T-cell (primary cell): ENCODE data around the gene UBA1. TPM values are rescaled to one million over a fixed set of nuclear protein-coding genes. Genes with fewer than 3 reads are reported as not detected.

Experiments
- ATAC-seq, 4 experiments: fragments of 200-7000 bp in 3 of 4; fragments of 150-1000 bp in 1 of 4; cut with Tn5 transposase; replicated peaks in 1 of 4; 1 replicate in 3 of 4; 2 replicates in 1 of 4; pipeline ENCODE4 v1.10.0; 2021; ENCODE audit warnings: moderate library complexity in 3 of 4, mild to moderate bottlenecking in 2 of 4, moderate number of reproducible peaks in 1 of 4
- CTCF ChIA-PET, 2 donors: fragments of 300-600 bp; sonication (Branson Sonifier 250); formaldehyde crosslinking; loops; one replicate each; lab custom pipeline; 2022; ENCODE audit warnings: antibody characterized with exemption in 2 of 2; lab: Charles Lee
- POLR2A ChIA-PET, 2 donors: fragments of 300-600 bp; sonication (Branson Sonifier 250); formaldehyde crosslinking; loops; one replicate each; lab custom pipeline; 2022; ENCODE audit warnings: antibody characterized with exemption in 2 of 2; lab: Charles Lee
- DNase-seq, 35 experiments: peaks; one replicate each; pipeline versions ENCODE4 v3.0.0 to v3.0.0-alpha.2; 2013 to 2023
- H3K27ac ChIP-seq: one replicate; pipeline ENCODE4 v1.5.1; 2013; ENCODE audit warnings: low read length
- H3K27me3 ChIP-seq, 2 experiments: replicated peaks in 1 of 2; 1 replicate in 1 of 2; 2 replicates in 1 of 2; pipeline versions ENCODE4 v1.6.1 to v1.7.0; 2013; ENCODE audit warnings: low read length in 1 of 2, mixed read lengths in 1 of 2; ENCODE audit not compliant: control insufficient read depth in 2 of 2, insufficient read depth in 2 of 2; ENCODE audit errors: extremely low read depth in 1 of 2
- H3K36me3 ChIP-seq, 2 donors: 1 replicate in 1 of 2; 2 replicates in 1 of 2; pipeline versions ENCODE4 v1.6.1 to v1.7.0; 2013; ENCODE audit warnings: low read length in 1 of 2; ENCODE audit not compliant: control insufficient read depth in 2 of 2, insufficient read depth in 1 of 2; ENCODE audit errors: extremely low read depth in 1 of 2
- H3K4me1 ChIP-seq, 2 experiments: 1 replicate in 1 of 2; 2 replicates in 1 of 2; pipeline versions ENCODE4 v1.6.1 to v1.7.0; 2013; ENCODE audit warnings: low read length in 2 of 2, mixed read lengths in 1 of 2; ENCODE audit not compliant: insufficient read depth in 2 of 2, control insufficient read depth in 1 of 2; ENCODE audit errors: extremely low read depth in 1 of 2
- H3K4me3 ChIP-seq, 2 donors: 1 replicate in 1 of 2; 2 replicates in 1 of 2; pipeline versions ENCODE4 v1.5.1 to v1.7.0; 2013; ENCODE audit warnings: mild to moderate bottlenecking in 2 of 2, low read length in 1 of 2, moderate library complexity in 1 of 2; ENCODE audit not compliant: control insufficient read depth in 1 of 2; ENCODE audit errors: extremely low read depth in 1 of 2
- H3K9me3 ChIP-seq: 2 replicates; pipeline ENCODE4 v1.7.0; 2013
- H3K27ac Mint-ChIP-seq, 2 donors: one replicate each; pipeline ENCODE4 v1.8.0; 2020 to 2021; ENCODE audit warnings: mild to moderate bottlenecking in 2 of 2, mixed read lengths in 2 of 2
- H3K27me3 Mint-ChIP-seq, 2 donors: one replicate each; pipeline ENCODE4 v1.8.0; 2021 to 2022; ENCODE audit warnings: mixed read lengths in 2 of 2
- H3K36me3 Mint-ChIP-seq: one replicate; pipeline ENCODE4 v1.8.0; 2021; ENCODE audit warnings: mixed read lengths
- H3K4me1 Mint-ChIP-seq, 3 donors: one replicate each; pipeline ENCODE4 v1.8.0; 2020 to 2022; ENCODE audit warnings: mixed read lengths in 3 of 3, mild to moderate bottlenecking in 1 of 3
- H3K4me3 Mint-ChIP-seq, 3 donors: one replicate each; pipeline ENCODE4 v1.8.0; 2020 to 2022; ENCODE audit warnings: mild to moderate bottlenecking in 3 of 3, mixed read lengths in 3 of 3, moderate library complexity in 3 of 3
- H3K9me3 Mint-ChIP-seq, 3 donors: one replicate each; pipeline ENCODE4 v1.8.0; 2020 to 2022; ENCODE audit warnings: mixed read lengths in 3 of 3
- WGBS: methylation state at CpG from one replicate; pipeline ENCODE4 v1.1.5; 2013; ENCODE audit warnings: missing lambda C conversion rate; ENCODE audit not compliant: insufficient coverage; 5-methylcytosine and 5-hydroxymethylcytosine counted together
- total RNA-seq, 35 experiments: library from RNA in 6 of 35; stranded (reverse) in 6 of 35; fragments of 120-200 nt in 1 of 35; gene quantifications; one replicate each; pipeline versions ENCODE4 v1.2.1 to v1.2.4 and lab custom pipeline; 2013 to 2026

The UBA1 gene
- total RNA-seq, 5 donors from 2014 or later (not counting 1 experiment from before 2014, with no cell fraction given): 116 to 177 (median 149) TPM

GRCh38 chrX:47222751-47223350 lies 29.2 kb downstream of the UBA1 start:
- no CpG with 5 or more reads among the region's 10 CpGs for WGBS
- H3K9me3 ChIP-seq: no peaks in the 10 kb centered on the region
- no peaks in the 10 kb centered on the region for H3K27me3 Mint-ChIP-seq
- ATAC-seq (no peak), DNase-seq (peak in 2 of 35 experiments; percentile 13 to 16)
- H3K36me3 Mint-ChIP-seq: peaks cover 7% of the 10 kb centered on the region
- H3K27ac Mint-ChIP-seq: no peak overlapping the region
- peaks cover 17 to 36% of the 10 kb centered on the region in 2 donors for H3K36me3 ChIP-seq
- H3K4me3 ChIP-seq: no peak overlapping the region
- H3K9me3 Mint-ChIP-seq: no peaks in the 10 kb centered on the region
- H3K27ac ChIP-seq: no peak overlapping the region
- H3K27me3 ChIP-seq: no peaks in the 10 kb centered on the region
- peaks cover 3 to 26% of the 10 kb centered on the region in 2 experiments for H3K4me1 ChIP-seq
- H3K4me1 Mint-ChIP-seq: peaks cover 26 to 32% (median 30%) of the 10 kb centered on the region in 3 donors
- POLR2A ChIA-PET: no interaction called here
- no peak overlapping the region for H3K4me3 Mint-ChIP-seq
- CTCF ChIA-PET: no interaction called here

- DNase-seq (no peak), ATAC-seq (no peak)
- Mint-ChIP-seq H3K4me3 (no peak overlapping the region), H3K9me3 (no peaks in the 10 kb centered on the region), H3K27ac (no peak overlapping the region), H3K27me3 (no peaks in the 10 kb centered on the region), H3K4me1 (peaks cover 26 to 32% (median 30%) of the 10 kb centered on the region in 3 donors), H3K36me3 (peaks cover 9% of the 10 kb centered on the region)
- WGBS: 97% methylated on average over 5 of the region's 13 CpGs
- Histone ChIP-seq H3K4me3 (no peak overlapping the region), H3K9me3 (no peaks in the 10 kb centered on the region), H3K27ac (no peak overlapping the region), H3K4me1 (peaks cover 3 to 26% of the 10 kb centered on the region in 2 experiments), H3K36me3 (peaks cover 21 to 41% of the 10 kb centered on the region in 2 donors), H3K27me3 (no peaks in the 10 kb centered on the region)
- ChIA-PET POLR2A (interaction anchor here (0.7 to 0.8 kb wide), 2 partner anchors 9 to 21 kb away, joined by 3 to 6 read pairs; partner anchors contain the start of gene USP11 (in 1 of the 2)), CTCF (no interaction called here)
Observed at GRCh38 chrX:47223476-47224250, 30.0 kb downstream of the UBA1 start.

- DNase-seq: no peak
- WGBS: 100% methylated on average over 4 of the region's 17 CpGs
- Mint-ChIP-seq H3K36me3 (peaks cover 12% of the 10 kb centered on the region), H3K27ac (no peak overlapping the region), H3K27me3 (no peaks in the 10 kb centered on the region), H3K4me1 (peaks cover 23 to 30% (median 26%) of the 10 kb centered on the region in 3 donors), H3K4me3 (no peak overlapping the region), H3K9me3 (no peaks in the 10 kb centered on the region)
- H3K9me3 ChIP-seq: no peaks in the 10 kb centered on the region
- no peak for ATAC-seq
- peaks cover 3 to 24% of the 10 kb centered on the region in 2 experiments for H3K4me1 ChIP-seq
- no peaks in the 10 kb centered on the region for H3K27me3 ChIP-seq
- H3K4me3 ChIP-seq: no peak overlapping the region
- no peak overlapping the region for H3K27ac ChIP-seq
- ChIA-PET CTCF (no interaction called here), POLR2A (interaction anchor here (0.7 to 0.8 kb wide), 2 partner anchors 9 to 21 kb away, joined by 3 to 6 read pairs; partner anchors contain the start of gene USP11 (in 1 of the 2))
- H3K36me3 ChIP-seq: peaks cover 26 to 45% of the 10 kb centered on the region in 2 donors
Observed at GRCh38 chrX:47224266-47224895, 30.8 kb downstream of the UBA1 start.

GRCh38 chrX:47224896-47225290 lies 31.3 kb downstream of the UBA1 start:
- POLR2A ChIA-PET: no interaction called here

GRCh38 chrX:47226071-47226470 lies 32.4 kb downstream of the UBA1 start:
- Mint-ChIP-seq H3K27ac (no peak overlapping the region), H3K4me3 (no peak overlapping the region), H3K9me3 (no peaks in the 10 kb centered on the region), H3K27me3 (no peaks in the 10 kb centered on the region), H3K4me1 (peaks cover 6 to 13% (median 10%) of the 10 kb centered on the region in 3 donors), H3K36me3 (peaks cover 12% of the 10 kb centered on the region)
- no CpG with 5 or more reads among the region's 6 CpGs for WGBS
- Histone ChIP-seq H3K36me3 (peaks cover 27 to 45% of the 10 kb centered on the region in 2 donors), H3K27ac (no peak overlapping the region), H3K4me1 (peaks cover 0 to 8% of the 10 kb centered on the region in 2 experiments), H3K9me3 (no peaks in the 10 kb centered on the region), H3K27me3 (no peaks in the 10 kb centered on the region), H3K4me3 (no peak overlapping the region)
- DNase-seq (no peak), ATAC-seq (no peak)
- CTCF ChIA-PET: no interaction called here
- POLR2A ChIA-PET: no interaction called here

More at GRCh38 chrX:47224896-47225290, 31.3 kb downstream of the UBA1 start:
- Histone ChIP-seq H3K36me3 (peaks cover 27 to 45% of the 10 kb centered on the region in 2 donors), H3K4me3 (no peak overlapping the region), H3K27ac (no peak overlapping the region), H3K4me1 (peaks cover 2 to 18% of the 10 kb centered on the region in 2 experiments), H3K27me3 (no peaks in the 10 kb centered on the region), H3K9me3 (no peaks in the 10 kb centered on the region)
- H3K4me1 Mint-ChIP-seq: peaks cover 18 to 25% (median 21%) of the 10 kb centered on the region in 3 donors
- H3K4me3 Mint-ChIP-seq: no peak overlapping the region
- H3K9me3 Mint-ChIP-seq: no peaks in the 10 kb centered on the region
- H3K27me3 Mint-ChIP-seq: no peaks in the 10 kb centered on the region
- WGBS: no CpG with 5 or more reads among the region's 4 CpGs
- H3K27ac Mint-ChIP-seq: no peak overlapping the region
- ATAC-seq (no peak), DNase-seq (no peak)
- CTCF ChIA-PET: interaction anchor here in 1 of 2 donors (0.6 kb wide), 1 partner anchor 458 kb away, joined by 7 read pairs; no protein-coding TSS in a partner anchor
- H3K36me3 Mint-ChIP-seq: peaks cover 12% of the 10 kb centered on the region
